OCI-M2 (cell line): ENCODE measurements around the gene SERPINB8.
"Not testable (repeated sequence)": the region's sequence is repeated elsewhere in the genome, so short reads cannot be mapped to it uniquely, and the experiment has no call there.

Source experiments
- DNase-seq: peaks from one replicate; lab custom pipeline; 2025; ENCODE audit not compliant: unreplicated experiment; lab: John Stamatoyannopoulos, UW

SERPINB8 gene, protein sequence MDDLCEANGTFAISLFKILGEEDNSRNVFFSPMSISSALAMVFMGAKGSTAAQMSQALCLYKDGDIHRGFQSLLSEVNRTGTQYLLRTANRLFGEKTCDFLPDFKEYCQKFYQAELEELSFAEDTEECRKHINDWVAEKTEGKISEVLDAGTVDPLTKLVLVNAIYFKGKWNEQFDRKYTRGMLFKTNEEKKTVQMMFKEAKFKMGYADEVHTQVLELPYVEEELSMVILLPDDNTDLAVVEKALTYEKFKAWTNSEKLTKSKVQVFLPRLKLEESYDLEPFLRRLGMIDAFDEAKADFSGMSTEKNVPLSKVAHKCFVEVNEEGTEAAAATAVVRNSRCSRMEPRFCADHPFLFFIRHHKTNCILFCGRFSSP

GRCh38 chr18:63969942-63970808 is at the start of gene SERPINB8:
SERPINB8 (plus strand) TSS chr18:63970081; CDS start chr18:63978309, 8,228 bp downstream.
- DNase-seq, result no peak

GRCh38 chr18:63922049-63922448 is 47.8 kb upstream of the SERPINB8 start:
- DNase-seq, result no peak

- no peak for DNase-seq
Observed at GRCh38 chr18:63924551-63924950, 45.3 kb upstream of the SERPINB8 start.

DNA sequence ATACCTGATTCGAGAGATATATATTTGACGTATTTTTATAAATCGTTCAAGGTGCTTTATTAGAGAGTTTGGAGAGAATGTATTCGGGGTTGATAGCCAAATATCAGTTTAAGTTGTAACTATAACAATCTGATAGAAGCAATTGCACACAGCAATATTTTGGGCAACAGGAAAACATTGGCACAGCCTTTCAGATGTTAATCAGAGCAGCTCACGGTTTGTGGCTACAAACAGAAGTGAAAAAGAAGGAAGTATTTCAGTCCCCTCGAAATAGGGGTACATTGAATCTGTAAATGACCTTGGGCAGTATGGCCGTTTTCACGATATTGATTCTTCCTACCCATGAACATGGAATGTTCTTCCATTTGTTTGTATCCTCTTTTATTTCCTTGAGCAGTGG is 41.5 kb upstream of the SERPINB8 start:
- DNase-seq, result no peak

GRCh38 chr18:63929369-63929768 is 40.5 kb upstream of the SERPINB8 start:
- not testable (repeated sequence) for DNase-seq

GRCh38 chr18:63930773-63931354 is 39.0 kb upstream of the SERPINB8 start:
- no peak for DNase-seq

DNA sequence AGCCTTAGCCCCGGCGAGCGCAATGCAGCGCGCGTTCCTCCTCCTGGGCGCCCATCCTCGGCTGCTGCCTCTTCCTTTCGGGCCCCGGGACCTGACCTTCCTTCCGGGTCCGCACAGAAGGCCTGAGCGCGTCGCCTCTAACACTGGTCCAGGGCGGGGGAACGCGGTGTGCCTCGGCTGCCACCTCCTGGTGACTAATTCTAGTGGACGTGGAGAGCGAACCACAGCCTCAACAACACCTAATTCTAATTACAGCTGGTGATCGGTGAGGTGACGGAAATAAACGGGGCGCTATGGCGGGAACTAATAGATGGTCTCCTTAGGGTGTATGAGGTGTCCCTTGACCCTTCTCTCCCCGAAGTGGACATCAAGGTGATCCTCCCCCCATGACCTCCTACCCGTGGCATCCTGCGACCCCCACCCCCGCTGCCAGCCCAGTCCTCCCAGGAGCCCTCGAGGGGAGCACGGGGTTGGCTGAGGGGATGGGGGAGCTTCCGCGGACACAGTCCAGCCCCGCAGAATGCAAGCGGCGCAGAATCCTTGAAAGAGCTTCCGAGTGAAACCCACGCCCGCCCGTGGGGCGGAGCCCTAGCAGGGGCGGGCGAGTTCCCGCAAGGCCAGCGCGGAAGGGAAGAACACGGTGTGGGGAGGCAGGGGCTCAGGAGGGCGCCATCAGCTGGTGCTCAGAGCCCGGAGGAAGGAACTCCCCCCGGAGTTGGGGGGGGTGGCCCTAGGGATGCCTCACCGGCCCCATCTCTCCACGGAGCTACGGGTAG is 33.5 kb upstream of the SERPINB8 start:
- DNase-seq, result no peak

GRCh38 chr18:63936932-63937393 is 32.9 kb upstream of the SERPINB8 start:
- no peak for DNase-seq

GRCh38 chr18:63940008-63940407 is 29.9 kb upstream of the SERPINB8 start:
- no peak for DNase-seq

DNA sequence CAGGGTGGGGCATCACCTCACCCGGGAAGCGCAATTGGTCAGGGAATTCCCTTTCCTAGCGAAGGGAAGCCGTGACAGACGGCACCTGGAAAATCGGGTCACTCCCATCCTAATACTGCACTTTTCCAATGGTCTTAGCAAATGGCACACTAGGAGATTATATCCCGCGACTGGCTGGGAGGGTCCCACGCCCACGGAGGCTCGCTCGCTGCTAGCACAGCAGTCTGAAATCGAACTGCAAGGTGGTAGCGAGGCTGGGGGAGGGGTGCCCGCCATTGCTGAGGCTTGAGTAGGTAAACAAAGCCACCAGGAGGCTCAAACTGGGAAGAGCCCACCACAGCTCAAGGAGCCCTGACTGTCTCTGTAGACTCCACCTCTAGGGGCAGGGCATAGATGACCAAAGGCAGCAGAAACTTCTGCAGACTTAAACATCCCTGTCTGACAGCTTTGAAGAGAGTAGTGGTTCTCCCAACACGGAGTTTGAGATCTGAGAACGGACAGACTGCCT is 29.3 kb upstream of the SERPINB8 start:
- DNase-seq, result not testable (repeated sequence)

DNA sequence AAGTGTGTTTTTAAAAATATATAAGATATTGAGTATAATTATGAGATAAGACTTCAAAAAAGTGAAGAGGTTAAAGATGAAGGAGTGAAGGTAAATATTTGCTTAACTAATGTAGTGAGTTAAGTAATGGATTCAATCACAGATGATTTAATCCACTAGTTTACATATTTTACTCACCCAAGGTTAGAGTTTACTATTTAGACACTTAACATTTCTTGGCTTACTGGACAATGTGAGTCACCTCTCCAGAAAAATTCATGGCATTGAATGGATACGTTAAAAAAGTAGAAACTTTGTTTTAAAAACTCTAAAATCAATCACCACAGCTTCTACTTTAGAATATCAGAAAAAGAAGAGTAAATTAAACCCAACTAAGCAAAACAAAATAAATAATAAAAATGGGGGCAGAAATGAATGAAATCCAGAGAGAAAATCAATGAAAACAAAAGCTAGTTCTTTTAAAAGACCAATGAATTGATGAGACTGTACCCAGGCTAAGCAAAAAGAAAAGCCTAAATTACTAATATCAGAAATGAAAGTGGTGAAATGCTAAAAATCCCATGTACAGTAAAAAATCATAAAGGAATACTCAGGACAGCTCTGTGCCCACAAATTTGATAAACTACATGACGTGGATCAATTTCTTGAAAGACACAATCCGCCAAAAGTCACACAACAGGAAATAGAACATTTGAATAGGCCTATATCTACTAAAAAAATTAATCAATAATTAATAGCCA is 22.7 kb upstream of the SERPINB8 start:
- DNase-seq, result no peak

DNA sequence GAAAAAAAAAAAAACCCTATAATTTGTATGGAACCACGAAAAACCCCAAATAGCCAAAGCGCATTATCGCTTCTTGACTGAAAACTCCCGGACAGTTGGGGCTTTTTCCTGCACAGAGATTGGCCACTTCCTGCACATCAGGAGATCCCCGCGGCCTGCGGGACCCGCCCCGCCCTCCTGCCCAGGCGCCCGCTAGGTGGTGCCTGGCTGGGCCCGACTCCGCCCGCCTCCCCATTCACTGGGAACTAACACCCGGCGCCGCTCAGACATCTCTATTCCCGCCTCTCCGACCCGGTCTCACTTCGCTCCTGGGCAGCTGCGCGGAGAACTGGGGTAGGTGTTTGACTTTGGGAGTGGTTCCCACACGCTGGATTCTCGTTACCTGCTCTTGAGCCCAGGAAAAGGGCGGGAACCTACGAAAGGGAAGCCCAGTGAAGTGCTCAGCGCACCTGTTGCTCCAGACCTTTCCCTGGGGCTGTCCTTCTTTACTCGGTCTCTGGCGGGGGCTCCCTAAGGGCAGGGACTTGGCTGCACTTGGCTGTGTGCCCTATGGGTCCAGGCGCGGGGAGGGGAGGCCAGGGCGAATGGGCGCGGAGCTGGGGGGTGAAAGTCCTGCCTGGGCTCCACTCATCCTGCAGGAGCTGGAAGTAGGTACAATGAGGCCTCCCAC is 20.7 kb upstream of the SERPINB8 start, which contains the start of gene HMSD:
TSS of gene HMSD (plus strand) at position 234 of the 670 bp plus-strand sequence. CDS start 4,155 bp downstream, outside the sequence.
- no peak for DNase-seq

GRCh38 chr18:63951302-63951705 is 18.6 kb upstream of the SERPINB8 start:
- DNase-seq, result no peak

DNA sequence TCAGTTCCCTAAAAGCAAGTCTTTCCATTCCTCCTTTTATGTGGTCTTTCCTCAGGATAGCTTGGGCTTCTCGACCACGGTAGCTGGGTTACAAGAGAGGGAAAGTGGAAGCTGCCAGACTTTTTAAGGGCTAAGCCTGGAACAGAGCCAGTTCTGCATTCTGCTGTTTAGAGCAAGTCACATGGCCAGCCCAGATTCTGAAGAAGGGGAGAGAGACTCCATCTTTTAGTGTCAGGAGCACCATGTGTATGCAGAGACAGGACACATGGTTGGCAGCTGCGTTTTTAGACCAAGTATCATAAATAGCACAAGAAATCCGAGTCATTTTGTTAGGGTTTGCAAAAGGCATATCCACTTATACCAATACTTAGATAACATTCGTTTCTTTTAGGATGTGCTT is 16.1 kb upstream of the SERPINB8 start:
- no peak for DNase-seq

DNA sequence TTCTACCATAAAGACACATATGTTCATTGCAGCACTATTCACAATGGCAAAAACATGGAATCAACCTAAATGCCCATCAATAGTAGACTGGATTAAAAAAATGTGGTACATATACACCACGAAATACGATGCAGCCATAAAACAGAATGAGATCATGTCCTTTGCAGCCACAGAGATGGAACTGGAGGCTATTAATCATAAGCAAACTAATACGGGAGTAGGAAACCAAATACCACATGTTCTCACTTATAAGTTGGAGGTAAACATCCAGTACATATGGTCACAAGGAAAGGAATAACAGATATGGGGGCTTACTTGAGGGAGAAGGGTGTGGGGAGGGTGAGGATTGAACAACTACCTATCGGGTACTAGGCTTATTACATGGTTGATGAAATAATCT is 13.1 kb upstream of the SERPINB8 start:
- no peak for DNase-seq

DNA sequence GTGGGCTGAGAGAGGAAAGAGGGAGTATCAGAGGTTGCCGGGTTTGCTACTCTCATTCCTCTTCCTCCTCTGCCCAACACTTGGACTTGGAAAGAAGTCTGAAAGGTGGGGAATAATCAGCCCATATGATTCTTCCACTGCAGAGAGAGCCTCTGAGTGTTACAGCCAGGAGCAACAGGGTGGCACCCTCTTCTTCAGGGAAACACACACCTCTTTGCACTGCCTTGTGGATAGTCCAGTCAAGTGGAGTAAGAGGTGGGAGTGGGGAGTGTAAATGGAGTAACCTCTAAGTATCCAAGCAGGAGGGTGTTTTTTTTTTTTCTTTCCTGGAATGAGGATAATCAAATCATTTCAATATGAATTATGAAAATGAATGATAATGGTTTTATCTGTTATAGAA is 9.0 kb upstream of the SERPINB8 start:
- DNase-seq, result no peak

DNA sequence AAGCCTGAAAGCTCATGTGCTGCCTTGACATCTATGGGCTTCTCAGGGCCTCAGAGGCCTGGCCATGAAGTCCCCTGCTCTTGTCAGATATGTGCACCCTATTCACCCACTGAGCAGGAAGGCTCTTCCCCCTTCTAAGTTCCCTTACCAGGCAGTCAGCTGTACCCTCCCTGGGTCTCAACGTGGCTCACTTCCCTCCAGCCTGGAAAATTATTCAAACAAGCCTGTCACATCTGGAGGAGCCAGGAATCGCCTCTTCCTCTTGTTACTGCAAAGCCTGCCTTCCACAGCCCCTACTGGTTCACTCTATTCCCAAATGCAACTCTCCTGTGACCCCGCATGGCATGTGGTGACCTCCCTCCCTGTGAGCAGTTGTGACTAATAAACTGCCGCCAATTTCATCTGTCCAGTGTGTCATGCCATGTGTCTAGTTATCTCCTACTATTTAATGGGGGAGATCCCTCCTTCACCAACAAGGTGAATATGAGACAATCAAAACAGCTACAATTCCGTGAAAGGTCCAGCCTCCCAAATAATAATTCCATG is 8.4 kb upstream of the SERPINB8 start:
- DNase-seq, result no peak

DNA sequence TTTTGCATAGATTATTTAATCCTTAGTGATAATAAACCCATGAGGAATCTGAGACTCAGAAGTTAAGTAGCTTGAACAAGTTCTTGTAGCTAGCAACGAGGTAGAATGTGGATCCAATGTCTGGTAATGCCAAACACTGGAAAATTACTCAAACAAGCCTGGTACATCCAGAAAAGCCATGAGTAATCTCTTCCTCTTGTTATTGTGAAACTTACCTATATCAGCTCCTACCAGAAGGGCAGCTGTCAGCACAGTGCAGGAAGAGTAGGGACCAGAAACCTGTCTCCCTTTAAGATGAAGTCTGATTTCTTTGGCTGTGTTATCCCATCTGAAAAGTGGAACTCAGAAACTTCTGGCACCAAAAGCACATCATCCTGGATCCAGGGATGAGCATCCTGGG is 7.7 kb upstream of the SERPINB8 start:
- no peak for DNase-seq
